ENCODE data around the gene NAP1L4. TPM values are rescaled to one million over a fixed set of nuclear protein-coding genes. Genes with fewer than 3 reads are reported as not detected.

The NAP1L4 gene
- total RNA-seq, 1 experiment from 2014 or later: 184 TPM

DNA sequence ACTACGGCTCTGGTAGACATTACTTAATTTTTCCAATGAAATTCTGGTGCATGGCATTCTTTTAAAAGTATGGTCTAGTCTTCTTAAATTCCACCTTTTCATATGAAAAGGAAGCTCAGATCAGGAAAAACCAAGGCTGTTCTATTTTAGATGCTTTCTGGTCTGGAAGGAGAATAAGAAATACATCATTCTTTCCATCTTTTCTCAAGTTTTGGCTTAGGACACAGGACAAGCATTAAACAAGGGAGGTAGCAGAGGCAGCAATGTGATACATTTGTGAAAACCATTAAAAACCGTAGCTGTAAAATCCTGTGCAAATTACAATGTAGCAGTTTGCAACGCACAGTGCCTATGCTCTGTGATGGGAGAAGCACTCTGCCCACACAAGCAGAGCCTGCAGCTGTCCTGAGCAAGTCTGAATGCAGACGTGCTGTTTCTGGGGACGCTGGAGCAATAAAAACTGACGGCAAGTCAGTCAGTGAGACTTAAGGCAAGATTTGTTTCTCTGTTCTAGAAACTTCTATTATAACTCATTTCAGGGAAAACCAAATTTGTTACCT lies 23.7 kb downstream of the NAP1L4 start:
- Histone ChIP-seq H3K36me3 (ENCODE audit: insufficient read depth, low read length, poor library complexity, severe bottlenecking) (peaks cover 93% of the 10 kb centered on the region), H3K27ac (ENCODE audit: low read depth, low read length, poor library complexity, severe bottlenecking) (no peak overlapping the region), H3K9me3 (ENCODE audit: low read depth, low read length, poor library complexity, severe bottlenecking) (no peaks in the 10 kb centered on the region), H3K4me3 (ENCODE audit: low read depth, low read length, poor library complexity, severe bottlenecking) (no peak overlapping the region), H3K4me1 (ENCODE audit: insufficient read depth, low read length, poor library complexity, severe bottlenecking) (no peaks in the 10 kb centered on the region), H3K27me3 (replicated peaks; ENCODE audit: insufficient read depth, low read depth, low read length, poor library complexity) (no peaks in the 10 kb centered on the region)
- intact Hi-C loops (cut with micrococcal nuclease; ENCODE audit: unreplicated experiment): no loop called here
- ChIA-PET CTCF (no interaction called here), POLR2A (ENCODE audit: low non-redundant PET) (no interaction called here)
- TF ChIP-seq, protein P1, sequence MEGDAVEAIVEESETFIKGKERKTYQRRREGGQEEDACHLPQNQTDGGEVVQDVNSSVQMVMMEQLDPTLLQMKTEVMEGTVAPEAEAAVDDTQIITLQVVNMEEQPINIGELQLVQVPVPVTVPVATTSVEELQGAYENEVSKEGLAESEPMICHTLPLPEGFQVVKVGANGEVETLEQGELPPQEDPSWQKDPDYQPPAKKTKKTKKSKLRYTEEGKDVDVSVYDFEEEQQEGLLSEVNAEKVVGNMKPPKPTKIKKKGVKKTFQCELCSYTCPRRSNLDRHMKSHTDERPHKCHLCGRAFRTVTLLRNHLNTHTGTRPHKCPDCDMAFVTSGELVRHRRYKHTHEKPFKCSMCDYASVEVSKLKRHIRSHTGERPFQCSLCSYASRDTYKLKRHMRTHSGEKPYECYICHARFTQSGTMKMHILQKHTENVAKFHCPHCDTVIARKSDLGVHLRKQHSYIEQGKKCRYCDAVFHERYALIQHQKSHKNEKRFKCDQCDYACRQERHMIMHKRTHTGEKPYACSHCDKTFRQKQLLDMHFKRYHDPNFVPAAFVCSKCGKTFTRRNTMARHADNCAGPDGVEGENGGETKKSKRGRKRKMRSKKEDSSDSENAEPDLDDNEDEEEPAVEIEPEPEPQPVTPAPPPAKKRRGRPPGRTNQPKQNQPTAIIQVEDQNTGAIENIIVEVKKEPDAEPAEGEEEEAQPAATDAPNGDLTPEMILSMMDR (conservative IDR thresholded peaks at IDR 0.05; ENCODE audit: low read depth, low read length): no peak
- TF ChIP-seq EZH2 (IDR thresholded peaks at IDR 0.05; ENCODE audit: borderline replicate concordance, low read depth, low read length, poor library complexity, severe bottlenecking): no peak
- BruUV-seq (replicated peaks): no TSS peak
- DNase-seq (ENCODE audit: low spot score): no peak

GRCh38 chr11:2964782-2965181 lies 27.3 kb downstream of the NAP1L4 start:
- no TSS peak for BruUV-seq (replicated peaks)
- H3K4me3 ChIP-seq (ENCODE audit: low read depth, low read length, poor library complexity, severe bottlenecking): no peak overlapping the region
- ChIA-PET CTCF (no interaction called here), POLR2A (ENCODE audit: low non-redundant PET) (no interaction called here)
- H3K4me1 ChIP-seq (ENCODE audit: insufficient read depth, low read length, poor library complexity, severe bottlenecking): no peaks in the 10 kb centered on the region
- no peak for DNase-seq (ENCODE audit: low spot score)
- H3K27me3 ChIP-seq (replicated peaks; ENCODE audit: insufficient read depth, low read depth, low read length, poor library complexity): no peaks in the 10 kb centered on the region
- TF ChIP-seq, protein P1 (conservative IDR thresholded peaks at IDR 0.05; ENCODE audit: low read depth, low read length): no peak
- TF ChIP-seq EZH2 (IDR thresholded peaks at IDR 0.05; ENCODE audit: borderline replicate concordance, low read depth, low read length, poor library complexity, severe bottlenecking): no peak
- H3K9me3 ChIP-seq (ENCODE audit: low read depth, low read length, poor library complexity, severe bottlenecking): no peaks in the 10 kb centered on the region
- no peak overlapping the region for H3K27ac ChIP-seq (ENCODE audit: low read depth, low read length, poor library complexity, severe bottlenecking)
- intact Hi-C loops (cut with micrococcal nuclease; ENCODE audit: unreplicated experiment): no loop called here
- H3K36me3 ChIP-seq (ENCODE audit: insufficient read depth, low read length, poor library complexity, severe bottlenecking): peaks cover 76% of the 10 kb centered on the region

DNA sequence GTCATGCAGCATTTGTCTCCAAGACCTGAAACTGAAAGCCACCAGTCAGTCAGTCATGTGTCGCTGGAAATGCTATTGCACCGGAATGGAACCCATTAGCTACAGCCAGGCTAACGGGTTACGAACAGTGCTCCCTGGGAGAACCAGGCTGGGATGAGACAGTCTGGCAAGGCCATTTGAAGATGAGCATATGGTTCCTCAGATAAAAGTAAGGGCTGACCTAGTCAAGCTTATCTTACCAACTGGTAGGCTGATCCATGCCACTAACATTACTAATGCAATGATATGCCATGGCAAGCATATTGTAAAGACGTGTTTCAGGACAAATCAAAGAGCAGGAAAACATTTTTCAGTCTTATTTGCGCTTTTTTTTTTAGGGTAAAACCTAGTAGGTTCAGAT lies 28.4 kb downstream of the NAP1L4 start:
- Histone ChIP-seq H3K9me3 (ENCODE audit: low read depth, low read length, poor library complexity, severe bottlenecking) (no peaks in the 10 kb centered on the region), H3K27ac (ENCODE audit: low read depth, low read length, poor library complexity, severe bottlenecking) (no peak overlapping the region), H3K4me1 (ENCODE audit: insufficient read depth, low read length, poor library complexity, severe bottlenecking) (no peaks in the 10 kb centered on the region), H3K27me3 (replicated peaks; ENCODE audit: insufficient read depth, low read depth, low read length, poor library complexity) (no peaks in the 10 kb centered on the region), H3K4me3 (ENCODE audit: low read depth, low read length, poor library complexity, severe bottlenecking) (no peak overlapping the region), H3K36me3 (ENCODE audit: insufficient read depth, low read length, poor library complexity, severe bottlenecking) (peaks cover 77% of the 10 kb centered on the region)
- ChIA-PET POLR2A (ENCODE audit: low non-redundant PET) (no interaction called here), CTCF (no interaction called here)
- DNase-seq (ENCODE audit: low spot score): no peak
- intact Hi-C loops (cut with micrococcal nuclease; ENCODE audit: unreplicated experiment): no loop called here
- TF ChIP-seq EZH2 (IDR thresholded peaks at IDR 0.05; ENCODE audit: borderline replicate concordance, low read depth, low read length, poor library complexity, severe bottlenecking): no peak
- TF ChIP-seq, protein P1 (conservative IDR thresholded peaks at IDR 0.05; ENCODE audit: low read depth, low read length): no peak
- no TSS peak for BruUV-seq (replicated peaks)
